ENCODE results near the gene ODC1.

The ODC1 gene

DNA sequence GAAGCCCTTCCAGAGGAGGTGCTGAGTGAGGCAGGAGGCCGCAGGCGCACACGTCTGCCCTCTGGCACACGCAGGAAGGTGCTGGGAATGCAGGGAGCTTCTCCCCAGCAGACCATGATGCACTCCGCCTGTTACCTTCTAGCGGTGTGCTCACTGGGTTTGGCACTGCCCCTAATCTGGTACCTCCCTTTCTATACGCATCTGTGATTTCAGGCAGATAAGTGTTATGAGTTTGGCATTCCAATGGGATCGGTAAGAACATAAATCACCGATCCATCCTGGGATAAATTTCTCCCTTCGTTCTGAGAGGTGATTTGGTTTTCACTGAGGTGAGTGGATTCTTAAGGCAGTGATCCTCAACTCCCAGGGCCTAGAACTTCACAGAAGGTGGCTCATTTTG, 34.6 kb downstream of the ODC1 start:
- no peak for DNase-seq

DNA sequence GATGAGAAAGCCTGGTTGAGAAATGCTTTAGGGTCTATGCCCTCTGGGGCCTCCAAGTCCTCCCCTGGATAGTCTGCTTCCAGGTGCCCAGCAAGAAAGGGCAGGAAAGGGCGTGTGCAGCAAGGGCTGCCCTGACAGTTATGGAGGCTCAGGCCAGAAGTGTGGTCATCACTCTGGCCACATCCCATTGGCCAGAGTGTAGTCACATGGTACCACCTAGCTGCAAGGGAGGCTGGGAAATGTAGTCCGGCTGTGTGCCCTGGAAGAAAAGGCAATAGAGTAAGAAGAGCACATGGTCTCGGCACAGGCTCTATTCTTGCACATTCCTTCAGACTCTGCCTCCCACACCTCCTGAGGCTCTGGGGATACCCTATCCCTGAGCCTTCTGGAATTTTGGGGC, 35.7 kb downstream of the ODC1 start:
- DNase-seq: peak in 1 of 2 experiments; percentile 46

DNA sequence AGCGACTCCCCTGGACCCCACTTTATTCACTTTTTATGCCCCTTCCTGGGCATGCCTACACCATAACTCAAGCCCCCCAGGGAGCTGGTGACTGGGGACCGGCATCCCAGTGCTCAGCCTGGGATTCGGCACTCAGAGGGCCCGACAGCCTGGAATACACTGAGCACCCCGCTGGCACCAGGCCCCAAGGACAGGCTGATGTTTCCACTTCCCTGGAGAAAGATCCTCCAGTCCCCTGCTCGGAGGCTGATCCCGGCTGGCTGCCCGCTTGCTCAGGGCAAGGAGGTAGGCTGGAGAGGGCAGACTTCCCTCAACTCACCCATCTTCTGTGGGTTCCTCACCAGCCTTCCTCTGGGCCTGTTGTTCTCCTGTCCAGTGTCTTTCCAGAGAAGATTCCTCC, 36.6 kb downstream of the ODC1 start:
- no peak for DNase-seq

DNA sequence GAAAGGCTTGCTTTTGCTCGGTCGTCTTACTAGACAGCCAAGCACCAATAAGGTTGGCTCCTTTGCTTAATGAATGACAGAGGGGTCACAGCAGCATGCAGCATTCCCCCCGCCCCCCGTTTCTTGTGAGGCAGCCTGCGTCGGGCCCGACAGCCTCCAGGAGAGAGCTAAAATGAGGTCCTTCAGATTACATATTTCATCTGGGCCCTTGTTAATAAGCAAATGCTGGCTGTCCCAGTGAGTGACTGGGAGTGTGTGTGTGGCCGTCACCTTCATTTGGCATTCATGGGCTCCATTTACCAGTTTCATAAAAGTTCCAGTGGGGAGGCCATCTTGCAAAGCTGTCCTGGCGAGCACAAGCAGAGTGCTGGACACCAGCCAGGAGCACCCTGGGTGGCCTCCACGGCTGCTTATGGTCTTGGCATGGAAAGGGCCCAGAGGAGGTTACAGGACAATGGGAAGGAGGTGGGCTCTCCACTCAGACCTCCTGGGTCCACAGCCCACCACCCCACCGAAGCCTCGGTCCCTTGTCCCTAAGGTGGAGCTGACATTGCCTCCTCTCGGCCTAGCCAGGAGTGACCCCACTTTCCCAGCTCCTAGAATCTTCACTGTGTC, 37.2 kb downstream of the ODC1 start:
- DNase-seq: peak in 1 of 2 experiments; percentile 49

DNA sequence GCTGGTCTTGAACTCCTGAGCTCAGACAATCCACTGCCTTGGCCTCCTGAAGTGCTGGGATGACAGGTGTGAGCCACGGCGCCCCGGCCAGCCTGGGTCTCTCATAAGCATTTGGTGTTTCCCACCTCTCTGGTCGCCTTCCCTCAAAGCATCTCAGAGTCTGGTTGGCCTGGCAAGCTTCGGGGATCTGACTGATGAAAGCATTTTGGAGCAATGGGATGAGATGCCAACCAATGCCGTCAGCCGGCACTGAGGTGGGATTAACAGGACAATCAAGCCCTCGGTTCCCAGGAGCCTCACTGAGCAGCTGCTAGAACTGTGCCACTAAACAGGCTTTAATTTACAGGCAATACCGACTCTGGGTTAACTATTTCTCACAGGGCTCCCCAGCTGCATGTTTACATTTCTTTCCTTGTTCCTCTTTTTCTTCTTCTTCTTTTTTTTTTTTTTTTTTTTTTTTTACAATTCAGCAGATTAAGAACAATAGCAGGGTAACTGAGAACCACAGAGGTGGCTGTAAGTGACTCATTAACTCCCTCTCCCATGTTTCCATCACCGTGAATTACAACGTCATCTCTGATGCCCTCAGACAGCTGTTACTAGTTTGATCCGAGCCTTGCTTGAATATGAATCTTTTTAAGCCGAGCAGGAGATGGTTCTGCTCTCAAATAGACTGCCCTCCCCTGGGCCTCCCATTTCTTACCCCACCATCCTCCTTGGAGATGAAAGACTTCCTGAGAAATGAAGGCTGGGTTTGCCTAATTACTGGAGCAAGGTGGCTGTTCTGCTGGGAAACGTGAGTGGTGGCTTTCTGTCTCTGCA, 37.9 kb downstream of the ODC1 start:
- DNase-seq: no peak

DNA sequence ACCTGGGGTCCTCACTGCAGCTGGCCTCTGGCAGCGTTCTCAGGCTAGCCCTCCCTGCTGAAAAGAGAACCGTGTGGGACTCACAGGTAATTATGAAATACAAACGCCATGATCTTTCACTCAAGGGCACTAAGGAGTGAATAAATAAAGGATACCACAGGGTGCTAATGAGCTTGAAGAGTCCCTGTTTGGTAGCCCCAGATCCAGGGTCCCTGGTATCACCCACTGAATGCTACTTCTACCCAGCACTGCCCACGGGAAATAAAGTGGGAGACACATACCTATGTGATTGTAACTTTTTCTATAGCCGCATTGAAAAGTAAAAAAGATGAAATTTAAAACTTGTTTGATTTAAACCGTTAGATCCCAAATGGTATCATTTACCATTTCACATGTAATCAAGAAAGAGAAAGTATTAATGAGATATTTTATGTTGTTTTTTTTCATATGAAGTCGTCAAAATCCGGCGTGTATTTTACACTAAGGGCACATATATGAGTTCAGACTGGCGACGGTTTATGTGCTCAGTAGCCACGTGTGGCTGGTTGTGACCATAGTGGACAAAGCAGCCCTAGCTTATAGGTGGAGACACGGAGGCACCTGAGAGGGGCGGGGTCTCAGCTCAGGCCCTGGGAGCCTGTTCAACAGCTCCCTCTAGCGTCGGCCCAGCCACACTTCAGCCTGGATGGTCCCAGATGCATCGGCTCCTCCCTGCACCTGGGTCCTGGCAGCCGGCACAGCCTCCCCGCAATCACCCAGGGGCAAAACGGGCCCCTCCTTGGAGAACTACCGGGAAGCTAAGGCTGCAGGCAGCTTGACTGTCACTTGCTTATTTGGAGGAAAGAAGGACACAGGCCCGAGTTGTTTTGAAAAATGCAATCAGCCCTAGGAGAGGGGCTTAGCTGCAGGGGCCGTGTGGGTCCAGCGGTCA, 39.2 kb downstream of the ODC1 start:
- DNase-seq: peak; percentile 38 to 51

- DNase-seq: no peak
These were observed 40.1 kb downstream of the ODC1 start for GRCh38 chr2:10407841-10408648.

- no peak for DNase-seq
These were observed 40.7 kb downstream of the ODC1 start for GRCh38 chr2:10407432-10407831.

DNA sequence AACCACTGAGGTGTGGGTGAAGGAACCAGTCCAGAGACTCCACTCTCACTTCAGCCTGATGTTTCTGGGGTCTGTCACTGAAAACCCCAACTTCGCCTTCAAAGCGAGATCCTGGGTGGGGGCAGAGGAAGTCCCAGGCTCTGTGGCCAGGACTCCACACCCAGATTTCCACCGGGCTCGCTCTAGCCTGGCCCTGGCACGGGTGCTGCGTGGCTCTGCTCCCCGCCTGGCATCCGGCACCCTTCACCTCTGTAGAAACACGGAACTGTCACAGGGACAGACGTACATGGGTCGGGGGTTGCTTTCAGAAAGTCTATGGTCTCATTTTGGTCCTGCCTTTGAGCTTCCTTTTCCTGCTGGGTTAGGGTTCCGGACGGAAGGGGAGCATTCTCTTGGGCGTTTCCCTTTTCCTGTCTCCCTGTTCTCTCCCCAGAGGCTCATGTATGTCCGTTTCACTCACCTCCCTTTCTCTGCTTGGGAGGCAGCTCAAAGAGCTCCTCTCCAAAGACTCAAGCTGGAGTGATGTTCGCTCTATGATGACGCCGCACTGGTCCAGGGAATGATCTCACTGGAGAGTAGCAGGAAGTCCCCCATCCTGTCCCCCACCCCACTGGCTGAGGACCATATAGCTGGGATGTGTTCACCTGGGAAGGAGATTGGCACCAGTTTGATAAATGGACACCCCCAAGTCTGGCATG, 41.5 kb downstream of the ODC1 start:
- DNase-seq: peak in 1 of 2 experiments; percentile 32

DNA sequence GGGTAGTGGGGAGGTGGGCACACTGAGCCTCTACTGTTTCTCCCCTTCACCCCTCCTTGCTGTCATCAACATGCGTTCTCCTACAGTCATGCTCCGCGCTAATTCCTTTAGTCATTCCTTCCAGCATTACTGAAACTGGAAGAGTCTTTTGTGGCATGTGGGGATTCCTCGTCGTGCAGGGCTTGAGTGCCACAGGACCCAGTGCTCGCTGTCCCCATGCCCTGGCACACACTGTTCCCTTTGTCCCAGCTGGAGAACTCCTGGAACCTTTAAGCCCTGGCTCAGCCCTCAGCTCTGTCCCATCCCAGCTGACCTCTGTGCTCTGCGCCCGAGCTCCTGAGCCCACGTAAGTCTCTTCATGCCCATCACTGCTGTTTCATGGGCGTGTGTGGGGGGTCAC, 42.1 kb downstream of the ODC1 start:
- DNase-seq: no peak

GRCh38 chr2:10405448-10405847, 42.7 kb downstream of the ODC1 start:
- peak; percentile 85 to 98 for DNase-seq

GRCh38 chr2:10404324-10405143, 43.6 kb downstream of the ODC1 start:
- peak; percentile 68 to 88 for DNase-seq

GRCh38 chr2:10402653-10403215, 45.4 kb downstream of the ODC1 start:
- DNase-seq: no peak

GRCh38 chr2:10402062-10402585, 46.0 kb downstream of the ODC1 start:
- DNase-seq: no peak

DNA sequence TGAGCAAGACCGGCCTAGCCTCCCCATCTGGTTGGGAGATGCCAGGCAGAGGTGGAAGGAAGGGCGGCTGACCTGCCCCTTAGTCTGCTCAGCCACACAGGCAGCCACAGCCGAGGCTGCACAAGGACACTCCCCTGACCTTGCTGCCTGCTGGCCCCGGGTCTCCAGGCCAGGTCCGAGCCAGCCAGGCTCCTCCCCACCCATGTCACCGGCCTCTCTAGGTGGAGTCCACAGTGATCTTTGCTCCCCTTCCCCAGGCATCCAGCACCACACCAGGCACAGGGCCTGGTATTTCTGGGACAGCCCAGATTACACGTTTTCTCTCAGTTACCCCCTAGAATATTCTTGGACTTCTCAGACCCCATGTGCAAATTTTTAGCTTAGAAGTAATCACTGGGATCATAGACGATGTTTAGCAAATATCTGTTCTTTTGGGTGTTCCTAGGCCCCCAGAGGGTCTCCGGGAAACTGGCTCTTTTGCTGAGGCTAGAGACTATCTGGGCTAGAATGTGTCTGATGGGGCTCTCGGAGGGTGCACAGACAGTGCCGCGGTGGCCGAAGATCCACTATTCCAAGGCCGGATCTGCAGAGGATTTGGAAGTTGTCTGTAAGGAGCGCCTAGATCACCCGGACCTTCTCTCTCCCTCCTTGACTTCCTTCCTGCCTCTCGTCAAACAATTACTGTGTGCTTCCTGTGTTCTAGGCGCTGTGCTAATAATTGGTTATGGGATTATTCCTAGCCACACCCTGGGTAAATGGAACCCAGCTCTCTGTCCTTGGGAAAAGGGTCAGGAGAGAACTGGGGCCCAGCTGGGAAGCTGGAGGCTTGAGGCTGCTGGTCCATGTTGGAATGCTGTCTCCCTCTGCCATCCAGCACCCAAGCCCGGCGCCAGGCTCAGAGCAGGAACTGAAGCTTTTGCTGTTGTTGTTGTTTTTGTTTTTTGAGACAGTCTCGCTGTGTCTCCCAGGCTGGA, 46.9 kb downstream of the ODC1 start:
- no peak for DNase-seq

DNA sequence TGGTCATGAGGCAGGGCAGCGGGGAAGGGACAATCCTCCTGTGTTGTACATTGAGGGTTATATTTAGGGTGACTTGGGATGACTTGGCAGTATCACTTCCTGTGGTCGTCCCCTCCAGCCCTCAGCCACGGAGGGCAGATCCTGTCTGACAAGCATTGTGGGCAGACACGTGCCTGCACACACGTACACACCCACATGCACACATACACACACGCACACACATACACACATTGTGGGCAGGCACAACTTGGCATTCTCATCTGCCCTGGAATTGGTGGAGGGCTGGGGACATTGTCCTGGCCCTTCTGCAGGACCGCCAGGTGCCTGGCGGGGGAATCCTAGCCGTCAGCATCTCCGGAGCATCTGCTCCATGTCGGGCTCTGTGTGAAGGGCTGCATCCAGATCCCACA, 47.6 kb downstream of the ODC1 start:
- no peak for DNase-seq

DNA sequence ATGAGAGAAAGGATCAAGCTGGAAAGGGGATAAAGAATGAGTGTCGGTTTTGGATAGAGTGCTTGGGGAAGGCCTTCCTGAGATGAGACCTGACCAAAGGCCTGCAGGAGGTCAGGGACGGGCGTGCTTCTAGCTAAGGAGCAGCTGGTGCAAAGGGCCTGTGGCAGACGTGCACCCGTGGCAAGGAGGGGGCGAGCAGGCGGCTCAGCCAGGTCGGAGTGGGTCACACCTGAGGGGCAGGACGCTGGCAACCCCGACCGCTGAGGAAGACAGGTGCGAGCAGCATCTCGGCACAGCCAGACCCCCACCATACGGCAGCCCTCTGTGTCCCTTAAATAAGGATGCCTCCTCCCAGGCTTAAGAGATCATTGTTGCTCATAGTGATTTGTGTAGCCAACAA, 48.1 kb downstream of the ODC1 start:
- no peak for DNase-seq

DNA sequence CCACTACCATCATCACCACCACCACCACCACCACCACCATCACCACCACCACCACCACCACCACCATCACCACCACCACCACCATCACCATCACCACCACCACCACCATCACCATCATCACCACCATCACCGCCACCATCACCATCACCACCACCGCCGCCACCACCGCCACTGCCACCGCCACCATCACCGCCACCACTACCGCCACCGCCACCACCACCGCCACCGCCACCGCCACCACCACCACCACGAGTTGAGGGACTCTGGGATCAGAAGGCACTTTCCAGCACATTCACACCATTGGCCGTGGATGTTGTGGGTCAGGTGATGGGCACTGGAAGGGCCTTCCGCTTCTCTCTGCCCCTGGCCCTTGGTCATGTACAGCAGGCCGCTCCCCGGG, 48.8 kb downstream of the ODC1 start:
- no peak for DNase-seq

GRCh38 chr2:10398496-10398895, 49.6 kb downstream of the ODC1 start:
- no peak for DNase-seq
